AG10803 (cell line): Measurements from ENCODE around the gene POGLUT2.

ENCODE experiments used
- DNase-seq: peaks from one replicate; pipeline ENCODE4 v3.0.0; 2010; ENCODE audit warnings: low read depth
- H3K4me3 ChIP-seq: 2 replicates; pipeline ENCODE4 v1.5.1; 2011; ENCODE audit warnings: mild to moderate bottlenecking, low read length, control low read depth
- CTCF ChIP-seq: conservative IDR thresholded peaks from 2 replicates; pipeline ENCODE4 v1.5.1; 2011; ENCODE audit warnings: mild to moderate bottlenecking, low read length, control low read depth, inconsistent platforms

The POGLUT2 gene

GRCh38 chr13:102807699-102808098 is 8.9 kb upstream of the POGLUT2 start:
- DNase-seq, result no peak
- TF ChIP-seq CTCF, result no peak
- H3K4me3 ChIP-seq, result no peak overlapping the region

DNA sequence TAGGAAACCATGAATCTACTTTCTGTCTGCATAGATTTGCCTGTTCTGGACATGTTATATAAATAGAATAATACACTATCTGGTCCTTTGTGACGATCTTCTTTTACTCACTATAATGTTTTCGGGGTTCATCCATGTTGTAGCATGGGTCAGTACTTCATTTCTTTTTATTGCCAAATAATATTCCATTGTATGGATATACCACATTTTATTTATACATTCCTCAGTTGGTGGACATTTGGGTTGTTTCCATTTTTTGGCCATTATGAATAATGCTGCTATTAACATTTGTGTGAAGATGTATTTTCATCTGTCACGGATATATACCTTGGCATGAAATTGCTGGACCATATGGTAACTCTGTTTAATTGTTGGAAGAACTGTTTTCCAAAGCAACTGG is 6.9 kb upstream of the POGLUT2 start:
- DNase-seq, result no peak
- H3K4me3 ChIP-seq, result no peak overlapping the region
- TF ChIP-seq CTCF, result no peak

DNA sequence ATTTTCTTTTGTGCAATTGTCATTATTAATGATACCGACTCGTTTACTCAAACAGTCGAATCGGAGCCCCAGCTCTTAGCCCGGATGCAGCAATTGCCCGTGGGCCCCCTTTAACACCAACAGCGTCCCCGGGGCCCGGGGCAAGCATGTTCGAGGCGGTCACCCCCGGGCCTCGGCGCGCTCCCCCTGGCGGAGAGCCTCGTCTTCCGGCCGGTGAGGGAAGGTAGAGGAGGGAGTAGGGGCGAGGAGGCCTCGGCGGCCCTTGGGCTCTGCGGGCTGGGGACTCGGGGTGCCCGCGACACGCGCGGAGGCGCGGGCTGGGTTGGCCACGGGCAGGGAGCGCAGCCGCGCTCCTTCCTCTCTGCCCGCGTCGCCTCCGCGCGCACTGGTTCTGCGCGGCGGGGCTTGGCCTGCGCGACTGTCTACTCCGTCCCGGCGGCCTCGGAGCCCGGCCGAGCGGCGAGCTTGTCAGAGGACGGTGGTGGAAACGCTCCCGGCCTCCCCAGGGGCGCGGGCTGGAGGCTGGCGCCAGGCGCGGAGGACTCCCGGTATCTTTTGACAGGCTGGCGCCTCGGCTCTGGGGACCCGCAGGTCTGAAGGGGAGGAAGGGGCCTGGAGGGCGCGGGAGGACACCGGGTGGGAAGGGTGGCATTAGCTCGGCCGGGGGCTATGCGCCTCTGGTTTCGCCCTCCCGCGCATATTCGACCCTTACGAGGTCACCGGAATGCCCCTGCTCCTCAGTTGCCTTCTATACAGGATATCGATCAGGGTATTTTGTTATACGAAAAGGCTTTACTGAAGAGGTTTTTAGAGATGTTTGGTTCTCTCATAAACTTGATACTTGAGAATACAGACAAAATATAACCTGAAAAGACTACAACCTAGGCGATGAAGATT is 1.6 kb upstream of the POGLUT2 start:
- peak; percentile 78 for DNase-seq
- peak overlapping the region; percentile 94 for H3K4me3 ChIP-seq
- TF ChIP-seq CTCF, result peak; percentile 56

- TF ChIP-seq CTCF, result no peak
- peak overlapping the region; percentile 94 for H3K4me3 ChIP-seq
- DNase-seq, result peak; percentile 22
These were observed 809 bp upstream of the POGLUT2 start for GRCh38 chr13:102799426-102800144.

DNA sequence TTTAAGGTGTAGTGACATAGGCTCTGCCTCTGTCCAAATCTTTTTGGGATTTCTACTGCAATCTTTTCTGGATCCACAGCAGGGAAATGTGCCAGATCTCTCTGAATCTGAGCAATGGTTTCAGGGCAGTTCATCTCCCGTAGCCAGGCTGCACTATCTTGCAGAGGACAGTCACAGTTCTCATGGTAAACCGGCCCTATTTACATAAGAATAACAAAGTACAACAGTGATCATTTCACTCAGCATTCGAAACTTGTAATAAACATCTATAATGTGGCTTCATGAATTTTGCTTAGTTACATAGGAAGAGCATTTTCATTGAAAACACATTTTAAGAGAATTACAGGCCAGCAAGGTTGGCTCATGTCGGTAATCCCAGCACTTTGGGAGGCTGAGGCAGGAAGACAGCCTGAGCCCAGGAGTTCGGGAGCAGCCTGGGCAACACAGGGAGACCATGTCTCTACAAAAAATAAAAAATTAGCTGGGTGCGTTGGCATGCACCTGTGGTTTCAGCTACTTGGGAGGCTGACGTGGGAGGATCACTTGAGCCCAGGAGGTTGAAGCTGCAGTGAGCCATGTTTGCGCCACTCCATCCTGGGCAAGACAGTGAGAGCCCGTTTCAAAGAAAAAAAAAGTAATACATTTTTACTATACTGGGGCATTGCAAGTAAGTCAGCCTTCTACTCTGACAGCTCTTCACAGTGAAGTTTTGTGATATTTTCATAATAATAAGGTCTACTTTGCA is 5.0 kb downstream of the POGLUT2 start:
- no peak for DNase-seq
- no peak overlapping the region for H3K4me3 ChIP-seq
- no peak for TF ChIP-seq CTCF

DNA sequence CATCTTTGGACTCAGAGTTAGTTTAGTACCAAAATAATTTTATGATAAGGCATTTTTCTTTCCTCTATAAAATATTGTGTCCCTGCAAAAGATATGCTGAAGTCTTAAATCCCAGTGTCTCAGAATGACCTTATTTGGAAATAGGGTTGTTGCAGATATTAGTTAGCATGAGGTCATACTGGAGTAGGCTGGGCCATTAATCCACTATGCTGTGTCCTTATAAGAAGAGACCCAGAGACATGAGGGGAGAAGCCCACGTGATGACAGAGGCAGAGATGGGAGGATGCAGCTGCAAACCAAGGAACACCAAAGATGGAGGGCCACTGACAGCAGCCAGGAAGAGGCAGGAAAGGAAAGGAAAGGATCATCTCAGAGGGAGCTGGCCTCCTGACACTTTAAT is 6.4 kb downstream of the POGLUT2 start:
- DNase-seq, result no peak
- no peak overlapping the region for H3K4me3 ChIP-seq
- TF ChIP-seq CTCF, result no peak
